NOMO-1 (cell line): ENCODE results near the gene P2RY14.

Experiments
- DNase-seq, 2 experiments: peaks; one replicate each; lab custom pipeline; 2025; ENCODE audit not compliant: unreplicated experiment in 2 of 2; lab: John Stamatoyannopoulos, UW

Gene P2RY14

DNA sequence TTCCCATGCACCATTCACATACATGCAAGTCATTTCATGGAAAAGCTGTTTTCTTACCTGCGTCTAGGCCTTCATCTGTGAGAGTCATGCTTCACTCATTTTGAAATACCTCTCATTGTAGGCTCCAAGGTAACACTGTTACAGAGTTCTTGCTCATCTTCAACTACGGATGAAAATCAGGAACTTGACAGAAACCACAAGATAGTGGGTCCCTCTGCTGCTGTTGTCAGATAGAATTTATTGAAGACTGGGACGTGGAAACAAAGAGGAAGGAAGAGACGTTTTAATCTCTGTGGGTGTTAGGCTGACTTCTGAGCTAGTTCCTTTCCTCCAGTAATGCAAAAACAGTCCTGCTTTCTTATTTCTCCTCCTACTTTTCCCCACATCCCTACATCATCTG, at the start of gene P2RY14:
TSS of gene P2RY14 (minus strand) at position 313 of the 400 bp plus-strand sequence. CDS start 64,226 bp downstream, outside the sequence.
- peak; percentile 86 to 100 for DNase-seq

DNA sequence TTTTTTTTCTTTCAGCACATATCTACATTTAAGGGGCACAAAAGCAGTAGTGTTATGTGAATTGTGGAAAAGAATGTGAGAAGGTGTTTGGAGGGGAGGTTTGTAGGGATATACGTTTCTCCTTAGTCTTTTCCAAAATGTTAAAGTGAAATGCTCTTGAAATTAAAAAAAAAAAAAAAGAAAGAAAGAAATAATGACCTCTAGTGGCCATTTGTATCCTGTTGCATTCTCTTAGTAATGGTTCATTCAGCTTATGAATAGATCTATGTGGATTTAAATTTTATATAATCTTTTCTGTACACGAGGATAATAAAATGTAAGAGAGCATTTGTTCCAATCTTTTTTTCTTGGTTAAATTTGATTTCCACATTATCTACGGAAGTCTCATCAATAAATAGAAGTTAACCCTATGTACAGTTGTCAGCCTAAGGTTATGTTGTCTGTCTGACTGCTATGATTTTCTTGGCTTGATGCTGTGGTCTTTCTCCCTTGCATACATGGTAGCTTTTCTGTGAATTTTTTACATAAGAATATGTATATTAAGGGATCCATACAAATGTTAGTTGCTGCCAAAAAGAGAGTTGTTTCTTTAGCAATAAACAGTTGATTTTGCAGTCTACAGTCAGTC, 49.3 kb upstream of the P2RY14 start:
- DNase-seq, result peak in 1 of 2 experiments; percentile 68

DNA sequence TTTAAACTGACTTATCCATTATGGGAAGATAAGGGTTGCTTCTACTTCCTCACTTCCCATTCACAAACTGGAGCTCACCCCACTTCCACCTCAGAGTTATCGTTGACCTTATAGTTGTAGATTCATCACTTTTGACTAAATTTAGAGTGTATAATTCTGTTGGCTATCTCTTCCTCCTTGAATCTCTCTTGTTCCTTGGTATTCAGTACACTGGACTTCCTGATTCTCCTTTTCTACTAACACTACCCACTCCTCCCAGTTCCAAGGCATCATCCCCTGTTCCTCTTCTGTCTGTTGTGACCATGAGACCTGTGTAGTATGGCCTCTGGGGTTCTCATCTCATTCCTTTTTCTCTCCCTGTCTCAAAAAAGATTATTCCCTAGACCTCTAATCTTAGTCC, 44.2 kb upstream of the P2RY14 start:
- DNase-seq, result no peak

DNA sequence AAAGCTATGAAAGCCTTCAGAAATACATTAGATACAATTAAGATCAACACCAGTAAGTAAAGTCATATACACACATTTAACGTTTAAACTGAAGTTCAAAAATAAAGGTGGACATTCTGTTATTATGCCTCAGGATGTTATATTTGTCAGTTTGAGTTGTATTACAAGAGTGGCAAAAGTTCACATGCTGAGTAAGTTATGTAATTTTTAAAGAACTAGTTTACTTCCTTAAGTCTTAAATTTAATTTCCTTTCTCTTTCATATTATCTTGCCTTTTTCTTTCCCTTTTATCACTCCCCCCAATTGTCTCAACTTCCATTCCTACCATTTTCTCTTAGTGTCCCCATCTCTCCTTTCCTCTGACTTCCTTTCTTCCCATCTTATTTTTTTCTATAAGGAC, 43.2 kb upstream of the P2RY14 start:
- peak; percentile 16 to 79 for DNase-seq

DNA sequence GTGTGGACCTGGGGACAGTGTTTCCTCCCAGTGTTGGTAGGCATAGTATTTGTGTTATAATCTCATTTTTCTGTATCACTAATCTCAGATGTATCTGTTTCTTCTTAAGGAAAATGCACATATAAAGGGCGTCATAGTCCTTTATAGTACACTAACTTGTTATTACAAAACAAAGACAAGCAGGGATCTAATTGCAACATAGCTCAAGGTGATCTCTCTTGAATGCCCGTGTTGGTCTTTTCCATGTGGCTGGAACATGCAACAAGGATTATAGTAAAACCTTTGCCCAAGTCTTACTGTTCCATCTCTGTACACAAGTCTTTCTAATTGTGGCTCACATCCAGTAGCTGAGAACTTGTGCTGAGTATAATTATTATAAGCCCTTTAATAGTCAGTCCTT, 41.8 kb upstream of the P2RY14 start:
- DNase-seq, result no peak

DNA sequence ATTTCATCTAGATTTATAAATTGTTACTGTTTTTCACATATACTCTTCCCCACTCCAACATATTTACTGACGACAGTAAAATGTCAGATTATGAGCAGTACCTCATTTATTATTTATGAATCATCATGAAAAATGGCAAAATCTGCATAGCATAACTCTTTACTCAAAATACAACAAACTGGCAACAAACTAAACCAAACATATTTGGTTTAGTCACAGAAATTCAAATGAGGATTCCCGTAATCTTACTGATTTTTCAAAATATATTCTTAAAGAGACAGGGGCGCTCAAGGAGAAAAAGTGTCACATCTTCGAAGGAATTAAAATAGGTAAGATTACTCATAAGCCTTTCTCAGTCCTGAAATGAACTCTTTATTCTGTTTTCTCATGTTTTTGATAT, 41.3 kb upstream of the P2RY14 start:
- no peak for DNase-seq

DNA sequence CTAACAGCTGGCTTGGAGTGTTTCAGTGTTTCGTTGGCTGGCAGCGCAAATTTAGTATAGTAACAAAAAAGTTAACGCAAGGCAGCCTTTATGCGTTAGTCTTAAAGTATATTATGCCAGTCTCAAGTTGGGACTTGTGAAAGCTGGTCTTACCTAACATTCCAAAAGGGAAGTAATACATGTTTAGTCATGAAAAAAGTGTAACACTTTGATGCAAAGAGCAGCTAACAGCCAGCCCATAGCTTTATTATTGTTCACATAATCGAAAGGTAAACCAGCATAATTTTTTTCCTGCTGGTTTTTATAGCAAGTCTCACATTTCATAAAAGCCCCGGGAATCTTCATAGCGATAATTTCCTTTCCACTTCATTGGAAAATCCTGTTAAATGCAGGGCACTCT, 40.6 kb upstream of the P2RY14 start:
- DNase-seq, result peak; percentile 77 to 96

DNA sequence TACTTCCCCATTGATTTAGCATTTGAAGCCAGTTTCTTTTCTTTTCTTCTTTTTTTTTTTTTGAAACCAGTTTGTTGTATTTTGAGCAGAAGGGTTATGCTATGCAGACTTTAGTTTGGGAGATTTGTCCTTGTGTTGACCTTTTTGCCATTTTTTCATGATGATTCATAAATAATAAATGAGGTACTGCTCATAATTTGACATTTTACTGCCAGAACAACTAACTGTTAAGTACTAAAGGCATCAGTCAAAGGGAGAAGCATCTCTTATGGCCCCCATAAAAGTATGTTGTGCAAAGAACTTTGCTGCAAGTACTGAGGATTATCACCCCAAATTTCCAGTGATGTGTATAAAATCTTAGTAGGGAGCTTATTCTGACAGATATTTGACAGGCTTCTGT, 40.0 kb upstream of the P2RY14 start:
- peak; percentile 29 to 57 for DNase-seq

DNA sequence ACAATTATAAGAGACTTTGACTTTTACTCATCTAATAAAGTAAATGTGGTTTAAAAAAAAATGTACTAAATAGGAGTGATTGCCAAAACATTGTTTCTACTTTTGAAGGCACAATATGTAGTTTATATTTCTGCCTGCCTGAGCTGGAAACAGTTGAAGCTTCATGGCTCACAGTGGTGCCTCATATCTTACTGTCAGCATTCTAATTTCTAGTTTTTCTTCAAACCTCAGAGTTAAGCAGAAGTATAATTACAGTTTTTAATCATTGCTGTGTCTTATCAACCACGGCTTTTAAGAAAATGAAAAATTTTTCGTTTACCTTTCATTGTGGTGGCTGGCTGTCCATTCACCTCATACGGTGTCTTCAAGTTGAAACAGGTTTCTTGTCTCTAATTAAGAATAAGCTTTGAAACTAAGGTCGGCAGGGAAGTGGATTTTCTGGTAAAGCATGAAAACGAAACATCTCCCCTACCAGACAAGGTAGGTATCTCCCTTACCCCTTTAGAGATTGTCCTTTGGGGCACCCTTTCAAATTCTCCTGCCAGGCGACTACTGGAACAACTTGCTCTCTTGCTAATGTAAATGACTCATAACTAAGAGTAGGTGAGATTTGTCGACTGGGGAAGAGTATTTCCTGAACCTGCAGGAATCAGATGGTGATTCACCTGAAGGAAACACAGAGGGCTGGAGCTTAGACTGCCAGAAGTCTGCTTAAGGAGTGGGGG, 38.1 kb upstream of the P2RY14 start, which contains the start of gene GPR87:
TSS of gene GPR87 (minus strand) at position 554 of the 725 bp plus-strand sequence. CDS start 16,720 bp downstream, outside the sequence.
- no peak for DNase-seq

DNA sequence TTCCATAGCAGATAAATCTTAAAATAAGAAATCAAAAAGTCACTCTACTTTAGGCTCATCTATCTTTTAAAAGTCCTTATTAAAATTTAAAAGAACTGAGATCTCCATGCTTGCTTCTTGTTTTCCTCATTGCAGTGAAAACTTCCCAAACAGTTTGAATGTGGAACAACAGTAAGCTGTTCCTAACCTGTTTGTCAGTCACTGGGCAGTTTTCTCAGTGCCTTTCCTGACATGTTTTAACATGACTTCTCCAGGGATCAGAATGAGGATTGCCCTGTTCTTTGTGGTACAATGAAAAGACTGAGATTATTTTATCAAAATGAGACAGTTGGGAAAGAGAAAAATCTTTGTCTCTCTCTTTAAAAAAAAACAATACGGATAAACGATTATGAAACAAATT, 37.5 kb upstream of the P2RY14 start:
- DNase-seq, result no peak

DNA sequence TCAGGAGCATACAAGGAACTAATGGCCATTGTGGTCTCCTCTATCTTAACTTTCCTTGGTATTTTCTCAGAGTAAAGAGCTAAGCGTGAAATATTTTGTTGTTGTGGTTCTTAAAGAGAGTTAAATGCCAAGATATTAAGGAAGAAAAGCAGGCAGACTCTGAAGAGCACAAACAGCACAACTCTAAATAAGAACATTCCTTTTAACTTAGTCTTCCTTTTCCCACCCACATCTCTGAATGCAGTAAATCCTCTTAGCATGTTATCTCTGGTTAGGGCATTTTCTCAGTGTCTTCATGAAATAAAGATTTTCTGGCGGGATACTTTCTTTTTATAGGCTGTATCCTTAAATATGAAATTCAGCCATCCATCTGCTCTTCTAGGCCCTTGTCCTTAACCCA, 36.8 kb upstream of the P2RY14 start:
- no peak for DNase-seq

DNA sequence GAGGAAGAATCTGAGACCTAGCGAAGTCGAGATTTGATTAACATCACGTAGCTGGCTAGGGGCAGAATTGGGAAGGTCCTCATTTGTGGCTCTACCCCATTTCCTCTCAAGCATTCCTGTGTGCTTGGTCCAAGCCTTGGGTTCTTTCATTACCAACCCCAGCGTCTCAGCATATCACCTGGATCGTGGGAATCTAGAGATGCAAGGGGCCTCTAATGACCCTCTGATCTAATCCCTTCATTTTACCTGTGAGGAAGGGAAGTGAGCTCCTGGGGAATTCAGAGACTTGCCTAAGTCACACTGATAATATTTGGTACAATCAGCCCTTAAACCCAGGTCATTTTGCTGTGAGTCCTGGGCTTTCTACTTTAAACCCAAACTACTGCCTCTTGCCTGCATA, 36.3 kb upstream of the P2RY14 start:
- DNase-seq, result no peak

DNA sequence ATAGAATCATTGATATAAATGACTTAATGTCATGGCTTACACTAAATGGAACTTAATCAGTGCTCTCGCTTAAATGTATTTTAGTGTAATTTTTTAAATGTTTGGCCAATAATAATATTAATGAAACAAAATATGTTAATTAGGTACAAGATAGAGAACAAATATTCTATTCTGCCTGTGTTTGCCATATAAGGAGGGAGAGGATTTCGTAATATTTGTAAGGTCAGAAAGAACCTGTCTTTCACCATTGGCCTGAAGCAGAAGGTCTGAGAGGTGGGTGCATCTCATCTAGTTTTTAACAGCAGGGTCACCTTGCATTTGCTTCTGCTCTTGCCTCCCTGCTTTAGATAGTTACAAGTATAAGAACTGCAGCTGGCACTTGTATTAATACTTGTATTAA, 35.8 kb upstream of the P2RY14 start:
- no peak for DNase-seq

DNA sequence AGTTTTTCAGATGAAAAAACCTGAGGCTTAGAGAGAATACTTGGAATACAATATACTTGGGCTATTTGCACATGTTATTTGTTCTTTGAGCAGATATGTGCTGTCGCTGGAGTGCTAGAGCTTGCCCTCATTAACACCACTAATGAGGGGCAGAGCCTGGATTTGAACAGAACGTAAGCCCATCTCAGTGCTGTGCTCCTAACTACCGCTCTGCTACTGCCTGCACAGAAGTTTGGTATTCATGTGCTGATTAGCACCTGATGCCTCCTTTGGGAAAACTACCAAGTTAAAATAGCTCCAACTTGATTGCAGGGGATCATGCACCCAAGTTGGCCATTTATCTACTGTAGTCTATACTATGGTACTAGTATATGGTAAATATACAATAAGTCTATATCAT, 34.6 kb upstream of the P2RY14 start:
- no peak for DNase-seq

DNA sequence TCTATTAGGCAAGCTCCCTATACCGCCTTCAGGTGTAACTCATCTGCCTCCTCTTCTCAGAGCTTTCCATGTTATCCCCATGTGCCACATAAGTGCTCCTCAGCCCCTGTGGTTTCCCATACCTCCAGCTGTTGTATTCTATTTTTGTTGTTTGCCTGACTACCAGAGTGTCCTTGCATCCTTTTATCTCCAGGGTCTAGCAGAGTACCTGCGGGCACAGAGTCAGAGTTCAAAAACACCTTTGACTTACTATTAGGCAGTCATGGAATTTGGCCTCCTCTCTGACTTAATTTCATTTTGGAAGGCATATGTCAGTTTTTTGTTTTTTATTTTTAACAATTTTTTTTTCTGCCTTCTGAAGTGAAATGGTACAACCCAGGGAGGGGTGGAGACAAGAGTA, 31.2 kb upstream of the P2RY14 start:
- no peak for DNase-seq

DNA sequence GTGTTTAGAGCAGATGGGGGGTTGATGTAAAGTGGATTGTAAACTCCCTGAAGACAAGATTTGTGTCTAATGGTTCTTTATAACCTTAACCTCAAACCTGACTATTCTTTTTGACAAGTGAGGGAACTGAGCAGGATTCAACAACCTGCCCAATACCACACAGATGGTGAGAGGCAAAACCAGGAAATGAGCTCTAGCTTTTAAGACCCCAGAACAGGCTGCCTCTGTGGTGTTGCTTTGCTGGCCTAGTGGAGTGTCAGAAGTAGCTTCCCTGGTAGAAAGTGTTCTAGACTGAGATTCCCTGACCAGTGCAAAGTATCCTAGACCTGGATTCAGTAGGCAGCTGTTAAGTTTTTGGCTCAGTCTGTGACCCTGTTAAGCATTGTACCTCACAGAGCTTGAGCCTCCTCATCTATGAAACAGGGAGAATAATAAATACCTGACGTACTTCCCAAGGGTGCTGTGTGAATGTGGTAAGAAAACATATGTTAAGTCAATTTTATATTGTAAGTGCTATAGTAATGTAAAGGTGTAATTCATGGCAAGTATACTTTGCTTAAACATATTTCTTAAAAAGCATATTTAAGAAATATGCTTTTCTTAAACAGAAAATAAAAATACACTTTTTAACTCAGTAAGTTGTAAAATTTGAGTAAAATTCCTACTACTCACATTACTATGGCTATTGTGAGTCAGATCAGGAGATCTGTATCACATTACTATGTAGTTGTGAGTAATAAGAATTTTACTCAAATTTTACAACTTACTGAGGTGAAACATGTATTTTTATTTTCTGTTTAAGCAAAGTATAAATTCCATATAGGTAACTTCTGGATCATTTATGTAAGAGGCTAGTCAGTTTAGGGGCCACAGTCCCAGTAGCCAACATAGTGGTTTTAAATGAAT, 29.5 kb upstream of the P2RY14 start:
- no peak for DNase-seq

DNA sequence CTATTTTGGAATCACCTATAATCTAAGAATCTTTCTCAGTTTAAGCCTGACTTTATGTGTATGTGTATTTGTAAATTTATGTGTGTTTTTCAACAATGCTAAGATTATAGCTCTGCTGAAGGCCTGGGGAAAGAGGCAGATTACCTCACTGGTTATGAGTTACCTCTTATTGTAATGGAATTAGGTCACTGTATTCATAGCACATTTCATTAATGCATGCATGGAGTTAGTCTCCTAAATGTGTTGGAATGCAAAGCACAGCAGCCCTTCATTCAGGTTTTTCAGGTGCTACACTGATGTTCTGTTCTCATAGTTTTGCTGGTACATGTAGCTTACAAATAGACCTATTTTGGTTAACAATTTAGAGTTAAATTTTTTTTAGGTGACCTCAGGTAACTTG, 28.8 kb upstream of the P2RY14 start:
- DNase-seq, result no peak

DNA sequence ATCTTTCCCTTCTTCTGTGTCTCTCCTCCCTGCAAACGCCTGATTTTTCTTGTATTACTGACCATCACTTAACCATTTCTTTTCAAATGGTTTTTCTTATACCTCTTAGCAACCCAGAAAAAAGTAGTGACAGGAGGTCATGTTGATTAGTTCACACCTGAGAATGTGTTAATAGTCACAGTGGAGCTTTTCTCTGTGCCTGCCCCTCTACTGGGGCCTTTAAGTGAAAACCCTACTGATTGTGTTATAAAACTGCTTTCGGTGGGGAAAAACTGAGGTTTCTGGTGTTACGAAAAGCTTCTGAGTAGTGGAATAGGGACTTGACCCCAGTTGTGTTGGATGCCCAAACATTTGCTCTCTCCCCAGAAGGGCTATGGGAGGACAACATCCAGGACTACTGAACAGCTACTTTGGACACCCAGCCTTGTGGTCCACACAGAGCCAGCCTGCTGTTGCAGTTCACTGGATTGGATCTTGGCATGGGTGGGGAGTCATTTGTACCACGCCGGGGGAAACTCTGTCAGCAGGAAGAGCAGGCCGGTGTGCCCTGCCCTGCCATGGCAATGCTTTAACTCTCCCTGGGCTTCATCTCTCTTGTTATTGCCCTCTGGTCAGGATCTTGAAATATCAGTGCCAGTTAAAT, 27.9 kb upstream of the P2RY14 start:
- DNase-seq, result no peak

DNA sequence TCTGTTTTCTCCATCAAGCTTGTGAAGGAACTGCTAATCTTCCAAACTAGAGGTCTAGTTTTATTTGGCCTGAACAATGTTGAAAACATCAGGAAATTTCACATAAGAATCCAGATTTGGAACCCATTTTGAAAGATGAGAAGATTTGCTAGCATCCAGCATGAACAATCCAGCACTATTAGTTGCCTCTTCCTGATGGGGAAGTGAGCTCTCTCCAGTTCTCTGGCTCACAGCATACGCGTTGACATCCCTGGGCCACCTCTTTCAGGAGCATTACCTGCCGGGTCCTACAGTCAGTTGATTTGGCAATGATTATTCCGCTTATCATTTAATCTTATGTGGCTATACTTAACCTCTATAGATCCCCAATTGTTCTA, 27.4 kb upstream of the P2RY14 start:
- no peak for DNase-seq

DNA sequence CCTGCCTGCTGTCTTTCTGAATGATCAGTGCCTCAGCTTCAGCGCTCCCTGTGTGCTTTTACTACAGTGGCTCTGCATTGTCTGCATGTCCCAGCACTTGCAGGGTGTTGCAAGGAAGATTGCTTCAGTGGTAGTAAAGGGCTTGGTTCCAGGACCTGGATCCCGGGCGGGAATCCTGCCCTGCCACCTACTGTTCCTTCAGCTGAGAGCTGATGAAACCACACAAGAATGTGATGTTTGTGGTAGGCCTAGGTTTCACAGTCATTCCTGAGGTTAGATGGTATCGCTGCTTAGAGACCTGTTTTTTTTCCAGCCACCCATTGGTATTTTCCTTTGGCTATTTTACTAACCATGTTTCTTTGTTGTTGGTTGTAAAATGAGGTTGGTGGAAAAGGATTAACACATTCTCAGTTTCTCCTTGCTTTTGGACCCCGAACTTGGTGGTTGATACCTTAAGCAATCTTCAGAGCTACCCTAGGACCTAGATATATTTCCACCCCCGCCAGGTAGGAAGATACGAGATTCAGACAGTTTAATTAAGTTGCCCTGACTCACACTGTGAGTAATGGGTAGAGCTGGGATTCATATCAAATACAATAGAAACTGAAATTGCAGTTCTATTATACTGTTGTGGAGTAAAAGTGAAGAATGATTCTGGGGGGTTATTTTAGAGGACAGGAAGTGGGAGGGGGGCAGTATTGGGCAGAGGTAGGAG, 26.9 kb upstream of the P2RY14 start:
- DNase-seq, result no peak
